Prostate gland (tissue), 2 donors: ENCODE data around the gene PANX1. TPM values are rescaled to one million over a fixed set of nuclear protein-coding genes. Genes with fewer than 3 reads are reported as not detected.
"Not testable (repeated sequence)": the region's sequence is repeated elsewhere in the genome, so short reads cannot be mapped to it uniquely, and the experiment has no call there.

Experiments
- DNase-seq: peaks from one replicate; pipeline ENCODE4 v3.0.0-alpha.2; 2019; ENCODE audit warnings: low spot score
- H3K27ac ChIP-seq, 2 donors: fragments of 200-600 bp; sonication (generic); 2 replicates each; pipeline ENCODE4 v1.5.1; 2017 to 2019
- H3K27me3 ChIP-seq: fragments of 200-600 bp; sonication (generic); replicated peaks from 2 replicates; pipeline ENCODE4 v1.5.1; 2019; ENCODE audit not compliant: insufficient read depth
- H3K36me3 ChIP-seq, 2 donors: fragments of 200-600 bp; sonication (generic); 1 replicate in 1 of 2; 2 replicates in 1 of 2; pipeline versions ENCODE4 v1.5.1 to v1.8.1; 2017 to 2019
- H3K4me1 ChIP-seq: fragments of 200-600 bp; sonication (generic); replicated peaks from 2 replicates; pipeline ENCODE4 v1.5.1; 2019
- H3K4me3 ChIP-seq, 2 donors: fragments of 200-600 bp; sonication (generic); 2 replicates each; pipeline ENCODE4 v1.5.1; 2017 to 2019
- H3K9me3 ChIP-seq: fragments of 200-600 bp; sonication (generic); 2 replicates; pipeline ENCODE4 v1.5.1; 2017
- POLR2A ChIP-seq: fragments of 450-650 bp; IDR thresholded peaks from one replicate; pipeline ENCODE4 v1.6.1; 2016; ENCODE audit warnings: antibody characterized with exemption, mild to moderate bottlenecking
- POLR2AphosphoS5 ChIP-seq: sonication (generic); formaldehyde crosslinking; IDR thresholded peaks from one replicate; pipeline ENCODE4 v1.6.1; 2017; ENCODE audit warnings: antibody characterized with exemption
- WGBS: methylation state at CpG from one replicate; pipeline ENCODE4 v1.1.5; 2018; 5-methylcytosine and 5-hydroxymethylcytosine counted together
- intact Hi-C: fragments of 100-400 bp; cut with DNase I; formaldehyde crosslinking; loops from one replicate; pipeline ENCODE4 v1.14.2; 2022
- total RNA-seq, 2 donors: library from RNA; depleted of rRNA; stranded (reverse); fragments of >200 nt; gene quantifications; one replicate each; pipeline ENCODE4 v1.1.0, GENCODE V29; 2016
- TF ChIP-seq, protein P1 (sequence below), 4 experiments: fragments of 200-600 bp in 2 of 4; fragments of 450-650 bp in 2 of 4; sonication (generic) in 2 of 4; IDR thresholded peaks; 1 replicate in 3 of 4; 2 replicates in 1 of 4; pipeline ENCODE4 v1.5.1; 2016 to 2019; ENCODE audit warnings: antibody characterized with exemption in 4 of 4, mild to moderate bottlenecking in 2 of 4, moderate library complexity in 2 of 4

Gene PANX1
- total RNA-seq, 2 donors from 2014 or later, result 12.9 to 51.2 TPM

DNA sequence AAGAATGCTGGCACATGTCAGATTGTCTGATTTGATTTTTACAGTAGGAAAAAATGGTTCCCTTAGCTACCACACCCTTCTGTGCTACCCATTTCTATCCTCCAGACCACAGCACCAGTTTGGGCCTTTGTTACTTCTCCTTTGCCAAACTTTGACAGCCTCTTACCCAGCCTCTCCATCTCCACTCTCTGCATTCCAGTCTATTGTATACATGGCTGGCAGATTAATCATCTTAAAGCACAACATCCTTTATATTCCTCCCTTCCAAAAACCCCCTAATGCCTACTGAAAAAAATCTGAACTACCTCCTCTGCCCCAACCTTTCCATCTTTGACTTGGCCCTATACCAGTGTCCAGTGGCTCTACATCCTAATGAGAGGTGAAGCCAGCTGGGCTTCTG lies 10.8 kb upstream of the PANX1 start:
- intact Hi-C loops, result no loop called here
- TF ChIP-seq POLR2A (no peak), POLR2AphosphoS5 (no peak)
- TF ChIP-seq, protein P1, sequence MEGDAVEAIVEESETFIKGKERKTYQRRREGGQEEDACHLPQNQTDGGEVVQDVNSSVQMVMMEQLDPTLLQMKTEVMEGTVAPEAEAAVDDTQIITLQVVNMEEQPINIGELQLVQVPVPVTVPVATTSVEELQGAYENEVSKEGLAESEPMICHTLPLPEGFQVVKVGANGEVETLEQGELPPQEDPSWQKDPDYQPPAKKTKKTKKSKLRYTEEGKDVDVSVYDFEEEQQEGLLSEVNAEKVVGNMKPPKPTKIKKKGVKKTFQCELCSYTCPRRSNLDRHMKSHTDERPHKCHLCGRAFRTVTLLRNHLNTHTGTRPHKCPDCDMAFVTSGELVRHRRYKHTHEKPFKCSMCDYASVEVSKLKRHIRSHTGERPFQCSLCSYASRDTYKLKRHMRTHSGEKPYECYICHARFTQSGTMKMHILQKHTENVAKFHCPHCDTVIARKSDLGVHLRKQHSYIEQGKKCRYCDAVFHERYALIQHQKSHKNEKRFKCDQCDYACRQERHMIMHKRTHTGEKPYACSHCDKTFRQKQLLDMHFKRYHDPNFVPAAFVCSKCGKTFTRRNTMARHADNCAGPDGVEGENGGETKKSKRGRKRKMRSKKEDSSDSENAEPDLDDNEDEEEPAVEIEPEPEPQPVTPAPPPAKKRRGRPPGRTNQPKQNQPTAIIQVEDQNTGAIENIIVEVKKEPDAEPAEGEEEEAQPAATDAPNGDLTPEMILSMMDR (IDR thresholded peaks at IDR 0.05), result no peak
- Histone ChIP-seq H3K9me3 (no peaks in the 10 kb centered on the region), H3K36me3 (no peaks in the 10 kb centered on the region), H3K4me1 (no peaks in the 10 kb centered on the region), H3K27me3 (no peaks in the 10 kb centered on the region), H3K27ac (no peak overlapping the region), H3K4me3 (no peak overlapping the region)
- DNase-seq, result no peak

DNA sequence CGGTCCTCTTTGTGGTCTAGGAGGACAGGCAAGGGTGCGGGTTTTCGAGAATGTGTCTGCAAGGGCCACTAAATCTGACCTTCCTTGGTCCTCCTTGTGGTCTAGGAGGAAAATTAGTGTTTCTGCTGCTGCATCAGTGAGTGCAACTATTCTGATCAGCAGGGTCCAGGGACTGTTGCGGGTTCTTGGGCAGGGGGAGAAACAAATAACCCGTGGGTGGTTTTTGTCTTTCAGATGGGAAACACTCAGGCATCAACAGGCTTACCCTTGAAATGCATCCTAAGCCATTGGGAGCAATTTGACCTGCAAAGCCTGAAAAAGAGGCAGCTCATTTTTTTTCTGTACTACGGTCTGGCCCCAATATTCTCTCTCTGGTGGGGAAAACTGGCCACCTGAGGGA lies 9.0 kb upstream of the PANX1 start:
- intact Hi-C loops, H3K4me1 ChIP-seq, H3K4me3 ChIP-seq, DNase-seq, H3K27ac ChIP-seq, H3K9me3 ChIP-seq, H3K36me3 ChIP-seq, H3K27me3 ChIP-seq: not testable (repeated sequence)
- WGBS, result 91% methylated on average over 6 of the region's 6 CpGs

DNA sequence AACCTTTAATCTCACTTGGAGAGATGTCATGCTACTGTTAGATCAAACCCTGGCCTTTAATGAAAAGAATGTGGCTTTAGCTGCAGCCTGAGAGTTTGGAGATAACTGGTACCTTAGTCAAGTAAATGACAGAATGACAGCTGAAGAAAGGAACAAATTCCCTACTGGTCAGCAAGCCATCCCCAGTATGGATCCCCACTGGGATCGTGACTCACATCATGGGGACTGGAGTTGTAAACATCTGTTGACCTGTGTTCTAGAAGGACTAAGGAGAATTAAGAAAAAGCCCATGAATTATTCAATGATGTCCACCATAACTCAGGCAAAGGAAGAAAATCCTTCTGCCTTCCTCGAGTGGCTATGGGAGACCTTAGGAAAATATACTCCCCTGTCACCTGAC lies 8.1 kb upstream of the PANX1 start:
- H3K9me3 ChIP-seq, H3K4me1 ChIP-seq, DNase-seq, H3K4me3 ChIP-seq, H3K36me3 ChIP-seq, H3K27me3 ChIP-seq, H3K27ac ChIP-seq, intact Hi-C loops: not testable (repeated sequence)
- 90% methylated on average over 2 of the region's 2 CpGs for WGBS

DNA sequence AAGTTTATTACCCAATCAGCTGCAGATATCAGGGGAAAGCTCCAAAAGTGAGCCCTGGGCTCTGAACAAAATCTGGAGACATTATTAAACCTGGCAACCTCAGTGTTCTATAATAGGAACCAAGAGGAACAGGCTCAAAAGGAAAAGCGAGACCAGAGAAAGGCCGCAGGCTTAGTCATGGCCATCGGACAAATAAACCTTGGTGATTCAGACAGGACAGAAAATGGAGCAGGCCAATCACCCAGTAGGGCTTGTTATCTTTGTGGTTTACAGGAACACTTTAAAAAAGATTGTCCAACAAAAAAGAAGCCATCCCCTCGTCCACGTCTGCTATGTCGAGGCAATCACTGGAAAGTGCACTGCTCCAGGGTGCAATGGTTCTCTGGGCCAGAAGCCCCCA lies 7.7 kb upstream of the PANX1 start:
- no peaks in the 10 kb centered on the region for H3K27me3 ChIP-seq
- intact Hi-C loops, result no loop called here
- WGBS, result 94% methylated on average over 6 of the region's 6 CpGs

DNA sequence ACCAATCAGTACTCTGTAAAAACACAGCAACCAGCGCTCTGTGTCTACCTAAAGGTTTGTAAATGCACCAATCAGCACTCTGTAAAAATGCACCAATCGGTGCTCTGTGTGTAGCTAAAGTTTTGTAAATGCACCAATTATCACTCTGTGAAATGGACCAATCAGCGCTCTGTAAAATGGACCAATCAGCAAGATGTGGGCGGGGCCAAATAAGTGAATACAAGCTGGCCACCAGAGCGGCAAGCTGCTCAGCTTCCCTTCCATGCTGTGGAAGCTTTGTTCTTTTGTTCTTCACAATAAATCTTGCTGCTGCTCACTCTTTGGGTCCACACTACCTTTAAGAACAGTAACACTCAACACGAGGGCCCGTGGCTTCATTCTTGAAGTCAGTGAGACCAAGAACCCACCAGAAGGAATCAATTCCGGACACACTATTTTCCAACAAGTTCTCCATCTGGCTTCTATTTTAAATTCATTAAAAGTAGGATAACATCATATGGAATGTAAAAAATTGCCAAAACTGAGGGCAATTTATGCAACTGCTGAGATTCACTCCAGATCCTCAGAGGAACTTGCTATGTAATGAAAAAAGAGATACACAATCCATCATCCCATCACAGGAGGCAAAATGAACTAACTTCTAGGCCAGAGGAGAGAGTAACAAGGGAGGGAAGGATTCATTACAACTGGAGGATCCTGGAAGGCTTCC lies 3.1 kb upstream of the PANX1 start:
- TF ChIP-seq POLR2AphosphoS5 (no peak), POLR2A (no peak)
- TF ChIP-seq, protein P1 (IDR thresholded peaks at IDR 0.05), result no peak
- 92% methylated on average over 8 of the region's 8 CpGs for WGBS
- intact Hi-C loops, result no loop called here

More for the DNA sequence above, 7.7 kb upstream of the PANX1 start:
- TF ChIP-seq POLR2A (no peak), POLR2AphosphoS5 (no peak)
- TF ChIP-seq, protein P1 (IDR thresholded peaks at IDR 0.05), result no peak
- no peaks in the 10 kb centered on the region for H3K4me1 ChIP-seq
- DNase-seq, result no peak
- no peaks in the 10 kb centered on the region for H3K36me3 ChIP-seq
- H3K9me3 ChIP-seq, result no peaks in the 10 kb centered on the region
- H3K4me3 ChIP-seq, result no peak overlapping the region
- no peak overlapping the region for H3K27ac ChIP-seq

DNA sequence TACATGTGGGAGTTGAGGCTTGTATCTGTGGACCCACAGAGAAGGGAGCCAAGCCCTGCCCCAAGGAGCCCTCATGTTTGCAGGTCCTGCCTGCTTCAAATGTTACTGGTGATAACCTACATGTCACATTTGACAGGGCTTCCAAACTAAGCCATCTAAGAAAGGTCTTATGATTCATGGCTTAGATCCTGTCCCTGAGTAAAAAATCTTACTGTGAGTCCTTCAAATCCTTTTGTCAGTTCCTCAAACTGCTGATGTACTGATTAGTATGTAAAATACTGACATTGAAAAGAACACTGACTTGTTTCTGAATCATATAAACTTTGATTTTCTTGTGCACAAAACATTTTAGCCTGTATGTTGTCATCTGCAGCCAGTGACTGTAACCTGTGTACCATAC lies 1.0 kb upstream of the PANX1 start:
- Histone ChIP-seq H3K36me3 (no peaks in the 10 kb centered on the region), H3K4me3 (peak overlapping the region in 1 of 2 donors; percentile 86), H3K9me3 (no peaks in the 10 kb centered on the region), H3K27me3 (no peaks in the 10 kb centered on the region), H3K27ac (peak overlapping the region in 1 of 2 donors; percentile 94), H3K4me1 (peaks cover 6% of the 10 kb centered on the region)
- DNase-seq, result no peak
- TF ChIP-seq POLR2AphosphoS5, result no peak
- TF ChIP-seq, protein P1 (IDR thresholded peaks at IDR 0.05), result no peak
- TF ChIP-seq POLR2A, result no peak
- intact Hi-C loops, result no loop called here

More for the DNA sequence above, 3.1 kb upstream of the PANX1 start:
- Histone ChIP-seq H3K27ac (no peak overlapping the region), H3K9me3 (no peaks in the 10 kb centered on the region), H3K27me3 (no peaks in the 10 kb centered on the region), H3K4me3 (no peak overlapping the region), H3K36me3 (no peaks in the 10 kb centered on the region), H3K4me1 (peaks cover 6% of the 10 kb centered on the region)
- no peak for DNase-seq
